A673 (cell line): Measurements from ENCODE around the gene HPS3. TPM values are rescaled to one million over a fixed set of nuclear protein-coding genes. Genes with fewer than 3 reads are reported as not detected.
A peak's percentile ranks its signal among the peaks of the same experiment; 100 is the strongest.

Experiments used
- BruUV-seq: library from RNA; stranded (reverse); fragments of 400-500 nt; replicated peaks from 2 replicates; lab custom pipeline; 2021; lab: Mats Ljungman, UMichigan
- CTCF ChIA-PET: fragments of 300-600 bp; sonication (Branson Sonifier 250); formaldehyde crosslinking; loops from one replicate; lab custom pipeline; 2022; ENCODE audit warnings: antibody characterized with exemption; lab: Charles Lee
- POLR2A ChIA-PET: fragments of 300-600 bp; sonication (Branson Sonifier 250); formaldehyde crosslinking; loops from one replicate; lab custom pipeline; 2022; ENCODE audit warnings: antibody characterized with exemption; ENCODE audit not compliant: low non-redundant PET; lab: Charles Lee
- DNase-seq: peaks from one replicate; pipeline ENCODE4 v3.0.0-alpha.2; 2015; ENCODE audit warnings: low spot score
- H3K27ac ChIP-seq: fragments of 200-600 bp; sonication (generic); 2 replicates; pipeline ENCODE4 v1.5.1; 2016; ENCODE audit warnings: mixed run types, low read depth, mild to moderate bottlenecking, mixed read lengths, antibody characterized with exemption, low read length; ENCODE audit not compliant: poor library complexity, severe bottlenecking
- H3K27me3 ChIP-seq: fragments of 200-600 bp; sonication (generic); replicated peaks from 2 replicates; pipeline ENCODE4 v1.6.1; 2017; ENCODE audit warnings: mixed run types, low read depth, mild to moderate bottlenecking, mixed read lengths, antibody characterized with exemption, low read length; ENCODE audit not compliant: insufficient read depth, poor library complexity
- H3K36me3 ChIP-seq: fragments of 200-600 bp; sonication (generic); 2 replicates; pipeline ENCODE4 v1.6.1; 2016; ENCODE audit warnings: mixed run types, mild to moderate bottlenecking, mixed read lengths, antibody characterized with exemption, low read length; ENCODE audit not compliant: insufficient read depth, poor library complexity, severe bottlenecking
- H3K4me1 ChIP-seq: fragments of 200-600 bp; sonication (generic); 2 replicates; pipeline ENCODE4 v1.6.1; 2017; ENCODE audit warnings: mixed run types, mild to moderate bottlenecking, mixed read lengths, antibody characterized with exemption, low read length; ENCODE audit not compliant: insufficient read depth, poor library complexity, severe bottlenecking
- H3K4me3 ChIP-seq: fragments of 200-600 bp; sonication (generic); 2 replicates; pipeline ENCODE4 v1.5.1; 2016; ENCODE audit warnings: low read depth, mixed run types, mild to moderate bottlenecking, mixed read lengths, low read length; ENCODE audit not compliant: poor library complexity, severe bottlenecking
- H3K9me3 ChIP-seq: fragments of 200-600 bp; sonication (generic); 2 replicates; pipeline ENCODE4 v1.6.1; 2016; ENCODE audit warnings: mixed run types, low read depth, mild to moderate bottlenecking, mixed read lengths, antibody characterized with exemption, low read length; ENCODE audit not compliant: poor library complexity, severe bottlenecking
- CTCF ChIP-seq: fragments of 300-800, 200-600 bp; sonication (generic); conservative IDR thresholded peaks from 2 replicates; pipeline ENCODE4 v1.5.1; 2017; ENCODE audit warnings: low read depth, mild to moderate bottlenecking, antibody characterized with exemption, low read length, moderate library complexity, mixed read lengths
- EZH2 ChIP-seq: fragments of 200-600 bp; sonication (generic); IDR thresholded peaks from 2 replicates; pipeline ENCODE4 v1.6.1; 2017; ENCODE audit warnings: borderline replicate concordance, low read depth, mild to moderate bottlenecking, mixed read lengths, antibody characterized with exemption, low read length; ENCODE audit not compliant: poor library complexity, severe bottlenecking
- intact Hi-C: fragments of 100-400 bp; cut with micrococcal nuclease; formaldehyde crosslinking; loops from one replicate; pipeline ENCODE4 v1.10.0; 2022; ENCODE audit not compliant: unreplicated experiment
- total RNA-seq: library from RNA; stranded (reverse); gene quantifications from 2 replicates; pipeline ENCODE4 v1.2.3, GENCODE V29; 2021

Gene HPS3
- total RNA-seq, 1 experiment from 2014 or later = 12.6 TPM

GRCh38 chr3:149197669-149198068 is 68.2 kb downstream of the HPS3 start:
- intact Hi-C loops = no loop called here
- ChIA-PET POLR2A (no interaction called here), CTCF (no interaction called here)
- Histone ChIP-seq H3K27ac (no peak overlapping the region), H3K36me3 (no peaks in the 10 kb centered on the region), H3K4me3 (no peak overlapping the region), H3K4me1 (peaks cover 9% of the 10 kb centered on the region), H3K27me3 (no peaks in the 10 kb centered on the region), H3K9me3 (no peaks in the 10 kb centered on the region)
- TF ChIP-seq EZH2 = no peak
- TF ChIP-seq CTCF = no peak
- no TSS peak for BruUV-seq
- DNase-seq = no peak

- Histone ChIP-seq H3K9me3 (no peaks in the 10 kb centered on the region), H3K4me3 (no peak overlapping the region), H3K36me3 (no peaks in the 10 kb centered on the region), H3K27ac (no peak overlapping the region), H3K27me3 (no peaks in the 10 kb centered on the region), H3K4me1 (peaks cover 9% of the 10 kb centered on the region)
- intact Hi-C loops = no loop called here
- no peak for DNase-seq
- ChIA-PET POLR2A (no interaction called here), CTCF (no interaction called here)
- TF ChIP-seq CTCF = no peak
- TF ChIP-seq EZH2 = no peak
- BruUV-seq = no TSS peak
These were observed 69.2 kb downstream of the HPS3 start for GRCh38 chr3:149198611-149199010.

GRCh38 chr3:149199474-149199873 is 70.0 kb downstream of the HPS3 start:
- Histone ChIP-seq H3K27me3 (no peaks in the 10 kb centered on the region), H3K4me3 (no peak overlapping the region), H3K27ac (no peak overlapping the region), H3K4me1 (peaks cover 9% of the 10 kb centered on the region), H3K36me3 (no peaks in the 10 kb centered on the region), H3K9me3 (no peaks in the 10 kb centered on the region)
- DNase-seq = peak; percentile 58
- intact Hi-C loops = no loop called here
- ChIA-PET CTCF (no interaction called here), POLR2A (no interaction called here)
- no TSS peak for BruUV-seq
- TF ChIP-seq CTCF (no peak), EZH2 (no peak)
